ENCODE data around the gene VIPR1. TPM values are rescaled to one million over a fixed set of nuclear protein-coding genes. Genes with fewer than 3 reads are reported as not detected.

Gene VIPR1
- 1.6 TPM for total RNA-seq

- Histone ChIP-seq H3K4me1 (ENCODE audit: control insufficient read depth in 3 of 3, insufficient read depth in 3 of 3, low read length in 3 of 3) (peaks cover 12 to 20% (median 12%) of the 10 kb centered on the region in 3 donors), H3K9me3 (ENCODE audit: control insufficient read depth in 3 of 3, low read length in 3 of 3) (no peaks in the 10 kb centered on the region), H3K27me3 (ENCODE audit: control insufficient read depth in 3 of 3, insufficient read depth in 3 of 3, low read length in 3 of 3) (peaks cover 41 to 60% (median 51%) of the 10 kb centered on the region in 3 donors), H3K4me3 (ENCODE audit: low read length in 3 of 3) (peak within 1 kb of the TSS; percentile 61 to 62 (median 62)), H3K27ac (ENCODE audit: low read depth, low read length) (no peak within 1 kb of the TSS), H3K36me3 (ENCODE audit: control insufficient read depth in 3 of 3, insufficient read depth in 3 of 3, low read length in 3 of 3) (no peaks in the 10 kb centered on the region), H3K9ac (ENCODE audit: low read depth in 1 of 3, low read length in 3 of 3) (peak within 1 kb of the TSS; percentile 38 to 50 (median 43))
Measured at GRCh38 chr3:42502429-42503250, at the start of gene VIPR1. Gene VIPR1 (plus strand): TSS chr3:42502643. CDS start chr3:42502736, 93 bp downstream.

DNA sequence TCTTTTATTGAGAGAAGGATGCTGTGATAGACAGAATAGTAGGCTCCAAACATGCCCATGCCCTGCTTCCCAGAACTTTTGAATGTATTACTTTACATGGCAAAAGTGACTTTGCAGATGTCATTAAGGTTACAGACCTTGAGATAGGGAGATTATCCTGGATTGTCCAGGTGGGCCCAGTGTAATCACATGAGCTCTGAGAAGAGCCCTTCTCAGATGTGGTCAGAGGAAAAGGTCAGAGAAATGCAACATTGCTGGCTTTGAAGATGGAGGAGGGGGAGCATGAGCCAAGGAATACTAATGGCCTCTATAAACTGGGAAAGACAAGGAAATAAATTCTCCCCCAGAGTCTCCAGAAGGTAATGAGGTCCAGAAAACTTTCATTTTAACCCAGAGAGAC, 46.2 kb upstream of the VIPR1 start:
- H3K9ac ChIP-seq (ENCODE audit: low read depth in 1 of 3, low read length in 3 of 3) = no peak overlapping the region
- H3K4me1 ChIP-seq (ENCODE audit: control insufficient read depth in 3 of 3, insufficient read depth in 3 of 3, low read length in 3 of 3) = peaks cover 4 to 8% (median 8%) of the 10 kb centered on the region in 3 donors
- H3K36me3 ChIP-seq (ENCODE audit: control insufficient read depth in 3 of 3, insufficient read depth in 3 of 3, low read length in 3 of 3) = no peaks in the 10 kb centered on the region
- H3K27me3 ChIP-seq (ENCODE audit: control insufficient read depth in 3 of 3, insufficient read depth in 3 of 3, low read length in 3 of 3) = no peaks in the 10 kb centered on the region
- peaks cover 0 to 2% (median 0%) of the 10 kb centered on the region in 3 donors for H3K9me3 ChIP-seq (ENCODE audit: control insufficient read depth in 3 of 3, low read length in 3 of 3)
- no peak overlapping the region for H3K27ac ChIP-seq (ENCODE audit: low read depth, low read length)
- no peak overlapping the region for H3K4me3 ChIP-seq (ENCODE audit: low read length in 3 of 3)

DNA sequence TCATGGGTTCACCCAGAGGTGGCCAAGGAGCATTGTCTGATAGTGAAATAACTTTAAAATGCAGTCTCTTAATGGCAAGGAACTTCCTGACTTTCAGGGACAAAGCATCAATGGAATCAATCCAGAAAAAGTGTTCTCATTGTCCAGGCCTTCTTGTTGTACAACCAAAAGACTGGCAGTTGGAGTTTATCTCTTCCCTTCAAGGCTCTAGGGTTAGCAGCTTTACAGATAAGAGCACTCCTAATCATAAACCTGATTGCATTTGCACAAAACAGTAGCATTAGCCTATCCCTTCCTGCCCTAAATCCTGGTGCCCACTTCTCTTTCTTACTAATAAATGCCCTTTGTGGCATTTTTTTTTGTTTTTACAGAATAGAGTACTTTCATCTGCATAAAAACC, 43.3 kb upstream of the VIPR1 start:
- Histone ChIP-seq H3K27me3 (ENCODE audit: control insufficient read depth in 3 of 3, insufficient read depth in 3 of 3, low read length in 3 of 3) (no peaks in the 10 kb centered on the region), H3K4me3 (ENCODE audit: low read length in 3 of 3) (no peak overlapping the region), H3K9me3 (ENCODE audit: control insufficient read depth in 3 of 3, low read length in 3 of 3) (peaks cover 0 to under 1% (median 0%) of the 10 kb centered on the region in 3 donors), H3K4me1 (ENCODE audit: control insufficient read depth in 3 of 3, insufficient read depth in 3 of 3, low read length in 3 of 3) (no peaks in the 10 kb centered on the region), H3K27ac (ENCODE audit: low read depth, low read length) (no peak overlapping the region), H3K9ac (ENCODE audit: low read depth in 1 of 3, low read length in 3 of 3) (no peak overlapping the region), H3K36me3 (ENCODE audit: control insufficient read depth in 3 of 3, insufficient read depth in 3 of 3, low read length in 3 of 3) (no peaks in the 10 kb centered on the region)

DNA sequence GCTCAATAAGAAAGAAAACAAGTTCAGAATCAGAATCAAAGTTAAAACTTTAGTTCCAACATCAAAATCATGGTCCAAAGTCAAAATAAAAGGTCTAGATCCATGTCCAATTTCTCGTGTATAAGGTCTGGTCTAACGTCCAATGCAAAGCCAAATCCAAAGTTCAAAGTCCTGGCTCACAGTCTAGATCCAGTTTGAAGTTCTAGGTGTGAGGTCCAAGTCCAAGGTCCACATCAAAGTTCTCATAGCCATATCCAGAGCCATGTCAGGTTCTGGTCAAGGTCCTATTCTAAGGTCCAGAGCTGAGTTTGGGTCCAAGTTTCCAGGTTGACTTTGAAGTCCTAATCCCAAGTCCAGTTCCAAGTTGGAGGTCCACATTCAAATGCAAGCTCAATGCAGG, 40.7 kb upstream of the VIPR1 start:
- H3K4me1 ChIP-seq (ENCODE audit: control insufficient read depth in 3 of 3, insufficient read depth in 3 of 3, low read length in 3 of 3) = no peaks in the 10 kb centered on the region
- no peaks in the 10 kb centered on the region for H3K9me3 ChIP-seq (ENCODE audit: control insufficient read depth in 3 of 3, low read length in 3 of 3)
- no peak overlapping the region for H3K9ac ChIP-seq (ENCODE audit: low read depth in 1 of 3, low read length in 3 of 3)
- no peaks in the 10 kb centered on the region for H3K27me3 ChIP-seq (ENCODE audit: control insufficient read depth in 3 of 3, insufficient read depth in 3 of 3, low read length in 3 of 3)
- no peak overlapping the region for H3K27ac ChIP-seq (ENCODE audit: low read depth, low read length)
- H3K4me3 ChIP-seq (ENCODE audit: low read length in 3 of 3) = no peak overlapping the region
- H3K36me3 ChIP-seq (ENCODE audit: control insufficient read depth in 3 of 3, insufficient read depth in 3 of 3, low read length in 3 of 3) = no peaks in the 10 kb centered on the region

DNA sequence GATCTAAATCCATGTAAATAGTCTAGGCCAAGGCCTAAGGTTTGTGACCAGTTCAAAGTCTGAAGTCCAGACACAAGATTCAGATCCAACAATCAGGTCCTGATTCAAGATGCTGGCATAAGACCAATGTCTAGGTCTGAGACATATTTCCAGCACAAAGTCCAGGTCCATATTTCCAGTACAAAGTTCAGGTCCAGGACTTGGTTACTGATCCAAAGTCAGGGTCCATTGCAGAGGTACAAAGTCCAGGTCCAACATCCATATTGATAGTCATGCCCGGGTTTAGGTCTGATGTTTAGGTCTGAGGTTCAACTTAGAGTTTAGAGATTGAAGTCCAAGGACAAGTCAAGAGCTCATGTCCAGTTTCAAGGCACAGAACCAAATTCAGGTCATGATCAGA, 39.4 kb upstream of the VIPR1 start:
- Histone ChIP-seq H3K9me3 (ENCODE audit: control insufficient read depth in 3 of 3, low read length in 3 of 3) (no peaks in the 10 kb centered on the region), H3K4me3 (ENCODE audit: low read length in 3 of 3) (no peak overlapping the region), H3K9ac (ENCODE audit: low read depth in 1 of 3, low read length in 3 of 3) (no peak overlapping the region), H3K27ac (ENCODE audit: low read depth, low read length) (no peak overlapping the region), H3K27me3 (ENCODE audit: control insufficient read depth in 3 of 3, insufficient read depth in 3 of 3, low read length in 3 of 3) (no peaks in the 10 kb centered on the region), H3K4me1 (ENCODE audit: control insufficient read depth in 3 of 3, insufficient read depth in 3 of 3, low read length in 3 of 3) (no peaks in the 10 kb centered on the region), H3K36me3 (ENCODE audit: control insufficient read depth in 3 of 3, insufficient read depth in 3 of 3, low read length in 3 of 3) (no peaks in the 10 kb centered on the region)

GRCh38 chr3:42468111-42468510, 34.3 kb upstream of the VIPR1 start:
- Histone ChIP-seq H3K36me3 (ENCODE audit: control insufficient read depth in 3 of 3, insufficient read depth in 3 of 3, low read length in 3 of 3) (no peaks in the 10 kb centered on the region), H3K4me3 (ENCODE audit: low read length in 3 of 3) (no peak overlapping the region), H3K9me3 (ENCODE audit: control insufficient read depth in 3 of 3, low read length in 3 of 3) (no peaks in the 10 kb centered on the region), H3K4me1 (ENCODE audit: control insufficient read depth in 3 of 3, insufficient read depth in 3 of 3, low read length in 3 of 3) (no peaks in the 10 kb centered on the region), H3K27ac (ENCODE audit: low read depth, low read length) (no peak overlapping the region), H3K9ac (ENCODE audit: low read depth in 1 of 3, low read length in 3 of 3) (no peak overlapping the region), H3K27me3 (ENCODE audit: control insufficient read depth in 3 of 3, insufficient read depth in 3 of 3, low read length in 3 of 3) (peaks cover 0 to 8% (median 2%) of the 10 kb centered on the region in 3 donors)

DNA sequence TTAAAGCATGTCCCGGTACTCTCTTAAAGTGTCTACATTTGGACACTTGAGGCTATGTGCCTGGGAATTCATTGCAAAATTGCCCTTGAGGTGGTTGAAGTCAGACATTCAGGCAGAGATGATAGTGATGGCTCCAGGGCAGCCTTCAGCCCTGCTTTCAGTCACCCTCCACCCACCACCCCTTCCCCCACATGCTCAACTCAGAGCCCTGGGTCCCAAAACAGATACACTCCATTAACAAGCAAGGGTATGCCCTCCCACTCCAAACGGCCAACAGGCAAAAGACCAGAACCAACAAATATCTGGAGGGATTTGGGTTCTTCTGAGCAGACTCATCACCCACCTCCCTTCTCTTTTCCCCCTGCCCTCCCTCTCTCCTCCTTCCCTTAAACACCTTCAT, 29.9 kb upstream of the VIPR1 start:
- no peaks in the 10 kb centered on the region for H3K4me1 ChIP-seq (ENCODE audit: control insufficient read depth in 3 of 3, insufficient read depth in 3 of 3, low read length in 3 of 3)
- no peak overlapping the region for H3K27ac ChIP-seq (ENCODE audit: low read depth, low read length)
- no peaks in the 10 kb centered on the region for H3K36me3 ChIP-seq (ENCODE audit: control insufficient read depth in 3 of 3, insufficient read depth in 3 of 3, low read length in 3 of 3)
- no peaks in the 10 kb centered on the region for H3K9me3 ChIP-seq (ENCODE audit: control insufficient read depth in 3 of 3, low read length in 3 of 3)
- no peak overlapping the region for H3K4me3 ChIP-seq (ENCODE audit: low read length in 3 of 3)
- peaks cover 0 to 9% (median 2%) of the 10 kb centered on the region in 3 donors for H3K27me3 ChIP-seq (ENCODE audit: control insufficient read depth in 3 of 3, insufficient read depth in 3 of 3, low read length in 3 of 3)
- H3K9ac ChIP-seq (ENCODE audit: low read depth in 1 of 3, low read length in 3 of 3) = no peak overlapping the region

- Histone ChIP-seq H3K36me3 (ENCODE audit: control insufficient read depth in 3 of 3, insufficient read depth in 3 of 3, low read length in 3 of 3) (no peaks in the 10 kb centered on the region), H3K4me1 (ENCODE audit: control insufficient read depth in 3 of 3, insufficient read depth in 3 of 3, low read length in 3 of 3) (no peaks in the 10 kb centered on the region), H3K9ac (ENCODE audit: low read depth in 1 of 3, low read length in 3 of 3) (no peak overlapping the region), H3K4me3 (ENCODE audit: low read length in 3 of 3) (no peak overlapping the region), H3K27me3 (ENCODE audit: control insufficient read depth in 3 of 3, insufficient read depth in 3 of 3, low read length in 3 of 3) (peaks cover 0 to 9% (median 2%) of the 10 kb centered on the region in 3 donors), H3K9me3 (ENCODE audit: control insufficient read depth in 3 of 3, low read length in 3 of 3) (no peaks in the 10 kb centered on the region), H3K27ac (ENCODE audit: low read depth, low read length) (no peak overlapping the region)
Measured at GRCh38 chr3:42473083-42473932, 29.1 kb upstream of the VIPR1 start.

DNA sequence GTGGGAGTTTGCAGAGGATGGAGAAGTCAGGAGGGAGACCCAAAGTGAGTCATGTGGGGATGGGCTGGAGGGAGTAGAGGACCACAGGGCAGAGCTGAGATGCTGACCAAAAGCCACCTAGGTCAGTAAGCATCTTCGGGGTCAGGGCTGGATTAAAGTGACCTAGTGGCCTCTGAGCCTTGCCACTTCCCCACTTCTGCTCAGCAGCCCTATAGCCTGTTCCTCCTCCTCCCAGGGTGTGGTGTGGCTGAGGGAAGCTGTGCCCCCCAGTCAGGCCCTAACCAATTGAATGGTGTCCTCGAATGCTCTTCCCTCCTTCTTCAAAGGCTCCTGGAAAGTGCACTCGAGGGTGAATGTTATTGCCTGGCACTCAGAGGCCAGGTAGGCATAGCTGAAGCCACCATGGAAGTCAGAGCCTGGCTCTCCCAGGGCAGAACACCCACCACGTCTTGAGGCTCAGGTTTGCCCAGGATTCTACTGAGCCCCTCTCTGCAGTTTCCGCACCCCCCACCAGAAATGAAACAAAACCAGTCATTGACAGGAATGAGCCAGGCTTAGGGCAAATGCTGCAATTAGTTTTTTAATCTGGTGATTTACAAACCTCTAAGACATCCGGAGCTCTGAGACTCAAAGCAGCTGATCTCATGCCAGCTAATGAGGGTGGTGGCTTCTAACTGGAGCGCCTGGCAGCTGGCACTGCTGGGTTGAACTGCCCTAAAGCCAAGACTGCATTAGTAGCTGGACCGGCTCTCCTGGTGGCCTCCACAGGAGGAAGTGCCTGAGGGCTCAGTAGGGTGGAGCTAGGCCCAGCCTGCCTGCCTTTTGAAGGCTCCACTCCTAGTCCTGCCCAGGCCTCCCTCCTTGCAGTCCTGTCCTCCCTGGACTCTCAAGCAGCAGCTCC, 26.0 kb upstream of the VIPR1 start:
- no peak overlapping the region for H3K9ac ChIP-seq (ENCODE audit: low read depth in 1 of 3, low read length in 3 of 3)
- H3K4me1 ChIP-seq (ENCODE audit: control insufficient read depth in 3 of 3, insufficient read depth in 3 of 3, low read length in 3 of 3) = no peaks in the 10 kb centered on the region
- H3K27me3 ChIP-seq (ENCODE audit: control insufficient read depth in 3 of 3, insufficient read depth in 3 of 3, low read length in 3 of 3) = peaks cover 0 to 9% (median 2%) of the 10 kb centered on the region in 3 donors
- H3K36me3 ChIP-seq (ENCODE audit: control insufficient read depth in 3 of 3, insufficient read depth in 3 of 3, low read length in 3 of 3) = no peaks in the 10 kb centered on the region
- no peak overlapping the region for H3K4me3 ChIP-seq (ENCODE audit: low read length in 3 of 3)
- H3K27ac ChIP-seq (ENCODE audit: low read depth, low read length) = no peak overlapping the region
- peaks cover 0 to 3% (median 2%) of the 10 kb centered on the region in 3 donors for H3K9me3 ChIP-seq (ENCODE audit: control insufficient read depth in 3 of 3, low read length in 3 of 3)

All from skeletal muscle tissue (tissue), 4 donors.